Testis (tissue), 5 donors: ENCODE measurements around the gene DNMT3L. TPM values are rescaled to one million over a fixed set of nuclear protein-coding genes. Genes with fewer than 3 reads are reported as not detected.

Experiments used
- DNase-seq: peaks from one replicate; pipeline ENCODE4 v3.0.0-alpha.2; 2019
- H3K27ac ChIP-seq, 2 donors: fragments of 200-600 bp; sonication (generic); one replicate each; pipeline ENCODE4 v1.5.1; 2019
- H3K27me3 ChIP-seq: fragments of 200-600 bp; sonication (generic); one replicate; pipeline ENCODE4 v1.5.1; 2019
- H3K36me3 ChIP-seq: fragments of 200-600 bp; sonication (generic); one replicate; pipeline ENCODE4 v1.5.1; 2017; ENCODE audit warnings: low read depth; ENCODE audit errors: missing control alignments
- H3K4me1 ChIP-seq: fragments of 200-600 bp; sonication (generic); one replicate; pipeline ENCODE4 v1.5.1; 2019
- H3K4me3 ChIP-seq, 2 donors: fragments of 200-600 bp; sonication (generic); one replicate each; pipeline ENCODE4 v1.5.1; 2017 to 2019
- H3K9me3 ChIP-seq: fragments of 200-600 bp; sonication (generic); one replicate; pipeline ENCODE4 v1.5.1; 2017
- CTCF ChIP-seq, 3 experiments: fragments of 450-650 bp in 2 of 3; fragments of 200-600 bp in 1 of 3; sonication (generic) in 1 of 3; IDR thresholded peaks; one replicate each; pipeline ENCODE4 v1.5.1; 2016 to 2019; ENCODE audit warnings: antibody characterized with exemption in 3 of 3, mild to moderate bottlenecking in 2 of 3, moderate library complexity in 1 of 3
- POLR2A ChIP-seq: fragments of 450-650 bp; IDR thresholded peaks from one replicate; pipeline ENCODE4 v1.6.1; 2017; ENCODE audit warnings: antibody characterized with exemption, mild to moderate bottlenecking, moderate library complexity
- WGBS, 2 donors: methylation state at CpG; one replicate each; pipeline ENCODE4 v1.1.5; 2018; 5-methylcytosine and 5-hydroxymethylcytosine counted together
- intact Hi-C: fragments of 100-400 bp; cut with DNase I; formaldehyde crosslinking; loops from one replicate; pipeline ENCODE4 v1.15.1; 2023; ENCODE audit warnings: low total_unique reads
- long read RNA-seq, 2 donors: transcript quantifications; one replicate each; lab custom pipeline, GENCODE V29; 2026
- polyA plus RNA-seq: library from polyadenylated mRNA; stranded (reverse); fragments of 350-450 nt; fragmentation: Illumina TruSeq; extraction: RNeasy Lipid Tissue Mini Kit (QIAGEN cat#74804); gene quantifications from one replicate; pipeline ENCODE4 v1.2.3, GENCODE V29; 2014; ENCODE audit warnings: low read depth, low replicate concordance; ENCODE audit not compliant: insufficient read depth
- total RNA-seq, 2 donors: library from RNA; depleted of rRNA; stranded (reverse); fragments of >200 nt; gene quantifications; one replicate each; pipeline ENCODE4 v1.2.3, GENCODE V29; 2016

The DNMT3L gene
- total RNA-seq (under 1 TPM; 0.71 to 0.87 TPM), polyA plus RNA-seq (0.24 TPM)
- long read RNA-seq, donor 1 = 0 reads
- long read RNA-seq, donor 2 = 0 reads

DNA sequence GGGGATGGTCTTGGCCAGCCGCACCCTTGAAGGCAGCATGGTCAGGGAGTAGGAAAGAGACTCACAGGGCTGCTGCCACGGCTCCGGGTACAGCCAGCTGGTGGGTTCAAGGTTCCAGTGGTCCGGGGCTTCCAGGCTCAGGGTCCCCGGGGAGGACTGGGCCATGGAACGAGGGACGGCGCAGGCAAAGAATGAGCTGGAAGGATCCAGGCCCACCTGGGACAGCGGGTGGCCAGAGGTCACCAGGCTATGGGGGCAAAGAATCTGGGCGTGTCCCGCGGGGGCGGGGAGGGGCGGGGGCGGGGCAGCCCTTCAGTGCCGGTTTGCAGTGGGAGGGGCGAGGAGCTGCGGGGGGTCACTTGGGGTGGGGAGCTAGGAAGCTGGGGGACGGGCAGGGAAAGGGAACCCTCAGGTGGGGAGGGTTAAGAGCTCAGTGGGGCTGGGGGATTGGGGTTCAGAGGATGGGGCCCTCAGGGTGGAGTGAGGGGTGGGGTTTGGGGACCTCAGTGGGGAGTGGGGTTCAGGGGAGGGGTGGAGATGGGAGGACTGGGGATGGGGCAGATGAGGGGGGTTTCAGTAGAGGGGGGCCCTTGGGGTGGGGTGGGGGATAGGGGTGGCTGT is at the start of gene DNMT3L:
TSS of gene DNMT3L (minus strand) at position 223 of the 621 bp plus-strand sequence. CDS start 638 bp downstream, outside the sequence.
- Histone ChIP-seq H3K27me3 (no peaks in the 10 kb centered on the region), H3K36me3 (no peaks in the 10 kb centered on the region), H3K4me3 (no peak within 1 kb of the TSS), H3K9me3 (no peaks in the 10 kb centered on the region), H3K27ac (no peak within 1 kb of the TSS), H3K4me1 (no peaks in the 10 kb centered on the region)
- TF ChIP-seq CTCF (IDR thresholded peaks at IDR 0.05) = no peak
- intact Hi-C loops = no loop called here
- no peak for DNase-seq
- WGBS, 2 donors = 64 to 70% methylated on average over 15 to 19 of the region's 19 CpGs

GRCh38 chr21:44310628-44311507 is 49.2 kb upstream of the DNMT3L start:
- no peaks in the 10 kb centered on the region for H3K36me3 ChIP-seq
- WGBS, 2 donors = 92 to 93% methylated on average over 18 to 28 of the region's 28 CpGs
- no peaks in the 10 kb centered on the region for H3K9me3 ChIP-seq
- H3K27ac ChIP-seq = no peak overlapping the region
- intact Hi-C loops = no loop called here
- H3K4me3 ChIP-seq = no peak overlapping the region
- H3K4me1 ChIP-seq = peaks cover 32% of the 10 kb centered on the region
- no peak for TF ChIP-seq POLR2A
- no peak for TF ChIP-seq CTCF (IDR thresholded peaks at IDR 0.05)
- DNase-seq = no peak
- H3K27me3 ChIP-seq = no peaks in the 10 kb centered on the region

GRCh38 chr21:44306936-44307704 is 45.4 kb upstream of the DNMT3L start:
- Histone ChIP-seq H3K4me1 (peaks cover 63% of the 10 kb centered on the region), H3K9me3 (no peaks in the 10 kb centered on the region), H3K4me3 (no peak overlapping the region), H3K27ac (peak overlapping the region; percentile 57 to 89), H3K36me3 (no peaks in the 10 kb centered on the region), H3K27me3 (no peaks in the 10 kb centered on the region)
- DNase-seq = peak; percentile 94
- WGBS, 2 donors = 53 to 57% methylated on average over 9 to 21 of the region's 21 CpGs
- TF ChIP-seq CTCF (IDR thresholded peaks at IDR 0.05) (no peak), POLR2A (no peak)
- intact Hi-C loops = no loop called here

GRCh38 chr21:44305691-44306090 is 44.0 kb upstream of the DNMT3L start:
- Histone ChIP-seq H3K4me3 (no peak overlapping the region), H3K27ac (peak overlapping the region; percentile 57 to 89), H3K9me3 (no peaks in the 10 kb centered on the region), H3K27me3 (no peaks in the 10 kb centered on the region), H3K4me1 (peaks cover 77% of the 10 kb centered on the region), H3K36me3 (no peaks in the 10 kb centered on the region)
- DNase-seq = no peak
- no peak for TF ChIP-seq CTCF (IDR thresholded peaks at IDR 0.05)
- TF ChIP-seq POLR2A = no peak
- 61 to 71% methylated on average over 7 to 9 of the region's 9 CpGs for WGBS, 2 donors
- intact Hi-C loops = no loop called here
